ENCODE data around the gene LYPD8.

LYPD8 gene

DNA sequence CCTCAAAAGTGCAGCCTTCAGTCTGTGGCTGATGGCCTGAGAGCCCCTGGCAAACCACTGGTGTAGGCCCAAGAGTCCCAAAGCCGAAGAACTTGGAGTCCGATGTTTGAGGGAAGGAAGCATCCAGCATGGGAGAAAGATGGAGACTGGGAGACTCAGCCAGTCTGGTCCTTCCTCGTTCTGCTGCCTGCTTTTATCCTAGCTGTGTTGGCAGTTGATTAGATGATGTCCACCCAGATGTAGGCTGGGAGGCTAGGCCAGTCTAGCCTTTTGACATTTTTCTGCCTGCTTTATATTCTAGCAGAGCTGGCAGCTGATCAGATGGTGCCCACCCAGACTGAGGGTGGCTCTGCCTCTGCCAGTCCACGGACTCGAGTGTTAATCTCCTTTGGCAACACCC lies 1.1 kb upstream of the LYPD8 start:
- DNase-seq: no peak

DNA sequence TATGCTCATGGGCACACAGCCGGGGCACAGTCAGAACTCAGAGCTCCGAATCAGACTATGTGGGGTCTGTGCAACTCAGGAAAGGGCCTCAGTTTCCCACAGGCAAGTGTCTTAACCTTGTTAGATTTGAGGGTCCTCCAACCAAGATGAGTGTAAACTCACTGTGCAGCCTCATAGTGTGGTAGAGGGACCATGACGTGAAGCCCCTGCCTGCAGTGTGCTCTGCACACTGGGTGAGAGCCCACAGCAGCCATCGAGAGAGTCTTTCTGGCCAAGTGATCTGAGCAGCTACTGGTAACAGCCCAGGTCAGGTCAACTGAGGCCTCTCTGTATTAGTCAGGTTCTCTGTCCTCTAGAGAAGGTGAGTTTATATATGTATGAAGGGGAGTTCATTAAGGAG lies 592 bp upstream of the LYPD8 start:
- no peak for DNase-seq

DNA sequence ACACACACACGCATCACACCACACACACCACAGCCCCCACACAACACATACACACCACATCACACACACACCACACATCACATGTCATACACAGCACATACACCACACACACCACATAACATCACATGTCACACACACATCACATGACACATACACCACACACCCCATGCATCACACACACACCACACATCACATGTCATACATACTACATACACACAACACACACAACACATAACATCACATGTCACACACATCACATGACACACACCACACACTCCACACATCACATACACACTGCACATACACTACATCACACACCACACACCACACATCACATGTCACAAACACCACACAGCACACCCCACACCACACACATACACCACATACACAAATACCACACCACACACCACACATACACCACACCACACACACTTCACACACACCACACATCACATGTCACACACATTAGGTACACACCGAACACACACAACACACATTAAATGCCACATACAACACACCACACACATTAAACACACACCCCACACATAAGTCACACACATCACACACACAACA lies 1.8 kb downstream of the LYPD8 start:
- DNase-seq: no peak

DNA sequence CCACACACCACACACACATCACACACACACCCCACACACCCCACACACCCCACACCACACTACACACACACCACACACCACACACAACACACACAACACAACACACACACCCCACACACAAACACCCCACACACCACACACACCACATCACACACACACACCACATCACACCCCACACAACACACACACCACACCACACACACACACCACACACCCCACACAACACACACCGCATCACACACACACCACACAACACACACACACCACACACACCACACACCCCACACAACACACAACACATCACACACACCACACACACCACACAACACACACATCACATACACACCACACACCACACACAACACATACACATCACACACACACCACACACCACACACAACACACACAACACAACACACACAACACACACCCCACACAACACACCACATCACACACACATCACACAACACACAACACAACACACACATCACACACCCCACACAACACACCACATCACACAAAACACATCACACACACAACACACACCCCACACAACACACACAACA lies 2.4 kb downstream of the LYPD8 start:
- DNase-seq: no peak

DNA sequence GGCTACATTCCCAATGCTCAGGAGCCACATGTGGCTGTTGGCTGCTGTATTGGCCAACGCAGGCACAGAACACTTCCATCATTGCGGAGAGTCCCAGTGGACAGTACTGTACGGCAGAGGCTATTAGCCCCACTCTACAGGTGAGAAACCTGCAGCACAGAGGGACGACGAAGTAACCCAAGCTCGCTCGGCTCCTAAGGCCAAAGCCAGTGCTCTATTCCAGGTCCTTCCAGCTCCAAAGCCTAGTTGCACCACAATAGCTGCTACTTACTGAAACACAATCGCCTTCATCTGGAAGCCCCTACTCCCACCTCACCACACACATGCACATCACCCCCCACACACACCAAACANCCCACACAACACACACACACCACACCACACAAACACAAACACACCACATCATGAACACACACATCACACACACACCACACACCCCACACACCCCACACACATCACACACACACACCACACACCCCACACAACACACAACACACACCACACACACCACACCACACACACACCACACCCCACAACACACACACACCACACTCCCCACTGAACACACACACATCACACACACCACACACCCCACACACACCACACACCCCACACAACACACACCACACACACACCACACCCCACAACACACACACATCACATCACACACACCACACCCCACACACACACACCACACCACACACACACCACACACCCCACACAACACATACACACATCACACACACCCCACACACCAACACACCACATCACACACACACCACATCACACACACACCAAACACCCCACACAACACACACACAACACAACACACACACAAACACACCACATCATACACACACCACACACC lies 3.2 kb downstream of the LYPD8 start:
- no peak for DNase-seq

DNA sequence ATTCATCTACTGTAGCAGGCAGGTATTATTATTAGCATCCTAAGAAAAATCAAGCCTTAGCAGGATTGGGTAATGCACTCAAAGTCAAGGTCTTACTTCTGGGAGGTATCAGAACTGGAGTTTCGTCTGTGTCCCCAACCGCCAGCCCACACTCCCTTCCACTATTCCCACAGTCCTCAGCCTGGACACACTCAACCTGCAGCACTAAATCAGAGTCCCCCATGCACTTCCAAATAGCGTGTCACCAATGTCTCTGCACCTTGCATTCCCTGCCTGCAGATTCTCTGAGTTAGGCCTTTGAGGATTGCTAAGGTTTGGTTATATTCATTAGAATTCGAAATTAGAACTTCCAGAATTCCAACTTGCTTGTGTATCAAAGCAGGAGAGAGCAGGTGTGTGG lies 3.9 kb downstream of the LYPD8 start:
- no peak for DNase-seq

DNA sequence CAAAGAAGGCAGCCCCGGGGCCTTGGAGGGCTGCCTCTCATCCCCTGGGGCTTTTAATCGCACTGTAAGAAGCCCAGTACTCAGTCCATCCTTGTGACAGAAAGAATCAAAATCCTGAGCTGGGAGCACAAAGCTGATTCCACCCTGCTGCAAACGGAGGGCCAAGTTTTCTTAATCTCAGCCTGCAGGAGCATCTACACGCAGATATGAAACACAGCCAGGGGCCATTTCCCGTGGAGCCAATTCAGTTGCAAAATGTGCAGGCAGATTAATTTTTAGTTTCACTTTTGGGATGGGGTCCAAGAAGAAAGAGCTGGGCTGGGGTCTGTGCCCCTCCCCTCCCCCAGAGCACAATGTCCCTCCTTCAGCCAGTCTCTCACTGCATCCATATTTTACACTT lies 4.4 kb downstream of the LYPD8 start:
- DNase-seq: no peak

DNA sequence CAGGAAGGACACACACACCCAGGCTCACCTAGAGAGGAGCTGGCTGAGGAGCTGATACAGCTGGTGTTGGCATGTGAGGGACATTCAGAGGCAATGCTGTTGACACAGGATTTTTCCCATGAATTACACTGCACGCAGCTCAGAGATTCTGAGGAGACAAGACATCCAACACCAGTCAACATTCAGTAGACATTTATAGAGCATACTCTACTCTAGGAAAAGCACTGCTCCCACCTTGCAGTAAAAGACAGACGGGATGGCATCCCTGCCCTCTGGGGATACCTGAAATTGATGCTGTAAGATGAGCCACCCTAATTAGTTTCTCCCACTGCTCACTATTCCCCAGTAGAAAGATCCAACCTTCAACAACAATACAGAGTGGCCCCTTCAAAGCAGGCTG lies 5.1 kb downstream of the LYPD8 start:
- DNase-seq: no peak

DNA sequence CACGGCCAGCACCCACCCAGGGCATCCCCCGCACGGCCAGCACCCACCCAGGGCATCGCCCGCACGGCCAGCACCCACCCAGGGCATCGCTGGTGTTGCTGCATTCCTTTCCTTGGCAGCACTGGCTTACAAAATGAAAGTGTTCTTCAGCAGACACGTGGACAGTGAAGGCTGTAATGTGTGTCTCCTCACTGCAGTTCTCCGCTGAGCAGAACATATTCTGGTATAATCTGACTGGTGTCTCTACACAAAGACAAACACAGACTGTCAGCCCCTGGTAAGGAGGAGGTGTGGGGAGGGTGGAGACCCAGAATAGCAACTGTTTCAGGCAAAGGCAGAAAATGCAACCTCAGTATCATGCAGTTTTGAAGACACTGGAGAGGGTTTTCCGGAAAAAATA lies 7.3 kb downstream of the LYPD8 start:
- DNase-seq: no peak

DNA sequence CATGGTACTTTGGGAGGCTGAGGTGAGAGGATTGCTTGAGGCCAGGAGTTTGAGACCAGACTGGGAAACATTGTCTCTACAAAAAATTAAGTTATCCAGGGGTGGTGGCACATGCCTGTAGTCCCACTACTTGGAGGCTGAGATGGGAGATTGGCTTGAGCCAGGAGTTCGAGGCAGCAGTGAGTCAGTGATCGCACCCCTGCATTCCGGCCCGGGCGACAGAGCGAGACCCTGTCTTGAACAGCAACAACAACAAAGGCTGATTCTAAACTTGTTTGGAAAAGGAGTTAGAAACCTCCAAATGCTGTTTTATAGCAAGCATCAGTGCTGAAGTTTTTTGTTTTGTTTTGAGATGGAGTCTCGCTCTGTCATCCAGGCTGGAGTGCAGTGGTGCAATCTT lies 14.7 kb downstream of the LYPD8 start:
- DNase-seq: no peak

DNA sequence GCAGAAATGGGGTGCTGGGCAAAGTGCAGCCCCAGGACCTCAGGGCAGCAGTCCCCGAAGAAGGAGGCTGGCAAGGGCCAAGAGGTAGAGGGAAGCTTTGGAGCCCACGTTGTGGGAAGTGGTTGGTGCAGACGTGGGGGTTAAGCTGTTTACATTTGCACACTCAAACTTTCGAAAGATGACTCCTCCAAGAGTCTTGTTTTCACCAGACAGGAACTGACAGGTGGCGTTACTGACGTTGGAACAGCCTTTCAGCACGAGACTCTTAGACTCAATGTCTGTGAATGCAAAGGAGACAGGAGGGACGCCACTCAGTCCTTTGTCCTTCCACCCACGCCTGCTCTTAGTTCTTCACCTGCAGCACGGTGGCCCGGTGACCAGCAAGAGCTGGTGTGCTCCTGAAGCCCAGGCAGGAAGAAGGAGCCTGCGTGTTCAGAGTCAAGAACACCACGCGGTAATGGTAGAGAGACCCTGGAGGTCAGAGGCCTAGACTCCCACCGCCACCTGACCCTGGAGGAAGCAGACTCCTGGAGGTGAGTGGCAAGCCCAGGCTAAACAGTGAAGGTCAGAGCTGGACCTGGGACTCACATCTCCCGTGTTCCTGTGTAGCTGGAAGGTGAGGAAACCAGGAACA lies 15.9 kb downstream of the LYPD8 start:
- no peak for DNase-seq

DNA sequence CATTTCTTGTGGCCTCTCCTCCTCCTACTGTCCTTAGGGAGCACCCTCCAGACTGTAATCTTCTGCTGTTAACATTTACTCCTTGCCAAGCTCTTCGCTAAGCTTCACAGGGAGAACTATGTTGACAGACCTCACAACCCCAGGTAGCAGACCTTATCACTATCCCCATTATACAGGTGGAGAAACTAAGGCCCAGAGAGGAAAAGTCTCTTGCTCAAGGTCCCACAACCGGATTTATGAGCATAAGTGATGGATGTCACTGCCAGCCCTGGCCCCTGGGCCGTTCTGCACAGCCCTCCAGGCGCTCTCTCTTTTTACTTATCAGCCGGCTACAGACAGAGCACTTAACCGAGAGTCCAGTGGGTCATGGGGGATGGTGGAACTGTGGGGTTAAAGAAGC lies 18.1 kb downstream of the LYPD8 start:
- DNase-seq: no peak

DNA sequence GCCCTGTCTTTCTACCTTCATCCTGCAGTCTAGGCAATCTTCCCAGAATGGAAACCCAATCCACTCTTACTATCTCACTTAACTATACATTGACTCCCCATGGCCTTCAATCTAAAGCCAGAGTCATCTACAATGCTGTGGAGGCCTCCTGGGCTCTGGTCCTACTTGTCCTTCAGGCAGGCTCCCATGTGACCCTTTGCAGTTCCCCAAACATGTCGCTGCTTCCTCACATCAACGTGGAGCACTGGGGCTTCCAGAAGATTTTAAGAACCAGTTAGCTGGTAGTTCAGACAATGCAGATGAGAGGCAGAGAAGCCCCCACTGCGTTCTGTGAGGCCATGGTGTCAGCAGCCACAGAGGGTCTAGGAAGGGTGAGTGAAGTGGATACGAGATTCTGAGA lies 18.6 kb downstream of the LYPD8 start:
- DNase-seq: no peak

DNA sequence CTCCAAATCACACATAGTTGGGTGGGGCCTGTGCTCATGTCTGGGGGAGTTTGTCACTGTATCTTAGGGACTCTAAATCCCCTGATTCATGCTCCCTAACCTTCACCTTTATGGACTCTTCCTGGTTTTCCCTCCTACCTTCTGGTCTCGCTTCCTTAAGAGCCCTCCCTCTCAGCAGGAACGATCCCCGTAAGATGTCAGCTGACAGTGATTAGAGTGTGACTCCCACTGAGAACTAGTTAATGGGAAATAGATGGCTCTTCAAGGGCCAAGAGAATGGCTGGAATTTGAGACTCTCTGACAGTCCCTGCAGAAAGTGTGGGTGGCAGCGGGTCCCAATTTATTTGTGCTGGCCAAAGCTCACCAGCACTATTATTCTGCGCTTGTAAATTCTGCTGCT lies 22.0 kb downstream of the LYPD8 start:
- no peak for DNase-seq

DNA sequence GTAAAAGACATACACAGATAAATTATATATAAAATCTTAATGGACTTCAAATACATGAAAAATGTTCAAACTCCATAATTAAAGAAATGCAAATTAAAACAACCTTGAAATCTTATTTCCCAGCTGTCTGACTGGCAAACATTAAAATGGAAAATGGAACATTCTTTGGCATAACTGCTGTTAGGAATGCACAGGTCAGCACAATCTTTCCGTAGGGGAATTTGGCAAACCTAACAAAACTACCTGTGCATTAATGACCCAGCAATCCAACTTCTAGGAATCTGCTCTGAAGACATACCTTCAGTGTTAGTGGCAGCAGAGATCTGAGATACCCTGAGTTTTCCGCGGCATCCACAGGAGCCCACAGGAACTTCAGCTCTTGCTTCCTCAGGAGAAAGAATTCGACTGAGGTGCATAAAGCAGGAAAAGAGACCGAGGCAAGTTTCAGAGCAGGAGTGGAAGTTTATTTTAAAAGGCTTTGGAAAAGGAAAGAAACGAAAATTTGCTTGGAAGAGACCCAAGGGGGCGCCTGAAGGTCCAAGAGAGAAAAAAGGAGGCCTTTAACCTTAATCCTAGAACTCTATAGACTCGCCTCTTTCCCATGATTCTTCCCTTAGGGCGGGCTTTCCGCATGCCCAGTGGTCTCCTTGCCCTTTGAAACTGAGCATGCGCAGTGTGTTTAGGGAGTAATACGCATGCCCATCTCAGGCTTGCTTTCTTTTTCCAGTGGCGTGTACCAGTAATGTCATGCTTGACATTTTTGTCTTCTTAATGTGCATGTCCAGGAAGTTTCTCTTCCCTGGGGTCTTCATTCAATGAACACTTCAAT lies 24.8 kb downstream of the LYPD8 start:
- no peak for DNase-seq

DNA sequence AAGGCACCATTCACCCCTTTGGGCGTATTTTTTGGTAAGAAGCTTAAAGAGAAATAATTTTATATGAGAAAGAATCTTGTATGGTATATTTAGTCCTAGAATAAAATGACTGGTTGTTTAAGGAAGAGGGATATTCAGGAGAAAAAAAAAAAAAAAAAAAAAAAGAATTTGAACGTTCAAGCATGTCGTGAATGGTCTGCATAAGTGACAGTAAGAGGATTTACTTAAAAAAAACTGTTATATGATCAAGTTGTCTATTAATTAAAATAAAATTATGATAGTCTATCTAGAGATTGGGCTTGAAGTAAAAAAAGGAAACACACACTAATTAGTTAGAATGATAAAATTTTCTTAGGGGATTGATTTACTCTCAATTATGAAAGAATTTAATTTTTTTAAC lies 41.3 kb downstream of the LYPD8 start:
- no peak for DNase-seq

DNA sequence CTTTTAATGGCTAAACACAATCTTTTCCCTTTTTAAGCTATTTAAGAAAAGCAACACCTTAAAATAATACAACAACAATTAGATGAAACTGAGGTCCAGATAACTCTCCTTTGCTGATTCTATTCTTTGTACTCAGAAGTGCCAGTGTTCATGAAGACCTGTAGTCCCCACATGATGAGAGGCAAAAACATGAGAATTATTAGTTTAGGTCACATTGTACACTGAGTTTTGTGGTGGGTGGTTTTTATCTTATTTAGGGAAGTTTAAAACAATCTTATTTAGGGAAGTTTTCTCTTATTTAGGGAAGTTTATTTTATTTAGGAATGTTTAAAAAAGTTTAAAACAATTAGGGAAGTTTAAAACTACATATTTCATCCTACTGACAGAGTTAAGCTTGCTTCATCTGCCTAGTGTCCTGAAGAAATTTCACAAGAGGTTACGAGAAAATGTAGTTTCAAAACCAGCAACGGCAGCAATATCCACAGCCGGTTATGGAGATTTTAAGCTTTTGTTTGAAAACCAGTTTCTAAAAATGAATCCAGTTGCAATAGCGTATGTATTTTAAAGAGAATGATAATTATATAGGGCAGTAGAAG lies 45.2 kb downstream of the LYPD8 start:
- no peak for DNase-seq

DNA sequence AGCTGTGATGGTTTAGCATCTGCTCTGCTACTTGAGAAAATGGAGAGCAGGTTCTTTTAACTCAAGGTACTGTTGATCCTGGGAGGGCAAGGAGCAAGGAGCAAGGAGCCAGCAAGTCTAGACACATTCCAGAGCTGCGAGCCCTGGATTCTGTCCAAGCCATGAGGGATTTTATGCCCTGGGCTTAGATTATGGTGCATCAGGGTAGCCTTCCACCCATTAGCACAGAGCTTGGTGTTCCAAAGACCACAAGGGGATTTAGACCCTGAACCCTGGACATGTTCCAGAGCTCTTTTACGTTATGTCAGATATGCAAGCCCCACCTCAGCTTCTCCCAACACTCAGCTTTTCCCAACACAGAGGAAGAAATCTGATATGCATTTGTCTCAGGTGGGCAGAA lies 51.0 kb downstream of the LYPD8 start:
- no peak for DNase-seq

DNA sequence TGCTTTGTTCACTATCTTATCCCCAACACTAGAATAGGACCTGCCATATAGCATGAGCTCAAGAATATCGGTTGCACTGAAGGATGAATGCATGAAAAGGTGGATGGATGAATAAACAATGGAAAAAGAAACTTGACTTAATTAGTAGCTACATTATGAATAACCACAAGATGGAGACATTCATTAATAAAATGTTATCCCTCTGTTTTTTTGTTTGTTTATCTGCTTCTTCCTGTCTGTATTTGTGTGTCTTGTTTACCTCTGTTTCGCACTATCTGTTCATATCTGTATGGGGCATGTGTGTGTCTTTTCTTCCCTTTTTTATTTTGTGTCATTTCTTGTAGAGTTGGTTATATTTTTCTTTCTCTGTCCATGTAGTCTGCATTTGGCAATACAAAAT lies 51.9 kb downstream of the LYPD8 start:
- DNase-seq: no peak

DNA sequence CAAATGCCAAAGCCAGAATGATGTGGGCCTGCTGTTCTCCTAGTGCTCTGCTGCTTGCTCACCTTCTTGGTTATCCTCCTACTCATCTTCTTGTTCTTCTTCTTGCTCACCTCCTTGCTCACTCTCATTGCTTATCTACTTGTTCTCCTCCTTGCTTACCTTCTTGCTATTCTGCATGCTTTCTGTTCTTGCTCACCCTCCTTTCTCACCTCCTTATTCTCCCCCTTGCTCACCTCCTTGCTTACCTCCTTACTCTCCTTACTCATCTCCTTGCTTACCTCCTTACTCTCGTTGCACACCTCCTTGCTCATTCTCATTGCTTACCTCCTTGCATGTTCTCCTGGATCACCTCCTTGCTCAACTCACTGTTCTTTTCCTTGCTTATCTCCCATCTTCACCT lies 52.8 kb downstream of the LYPD8 start, which contains the start of gene OR14I1:
TSS of gene OR14I1 (minus strand) at position 53 of the 400 bp plus-strand sequence.
- no peak for DNase-seq

DNA sequence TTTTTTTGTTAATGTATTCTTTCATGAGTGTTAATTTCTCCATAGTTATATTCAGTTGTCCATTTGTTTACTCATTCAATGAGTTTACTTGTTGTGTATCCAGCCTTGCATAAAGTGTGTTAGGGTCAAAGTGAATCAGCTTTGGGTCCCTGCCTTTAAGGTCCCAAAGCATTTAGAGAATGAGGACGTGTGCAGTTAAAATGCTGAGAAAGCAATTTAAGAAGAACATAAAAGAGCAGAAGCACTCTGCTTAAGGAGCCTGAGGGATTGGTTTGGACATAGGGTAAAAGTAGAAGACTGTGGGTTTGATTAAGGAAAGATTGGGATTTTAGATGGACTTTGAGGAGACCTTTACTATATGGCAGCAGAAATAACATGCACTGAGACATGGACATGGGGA lies 56.5 kb downstream of the LYPD8 start:
- no peak for DNase-seq

DNA sequence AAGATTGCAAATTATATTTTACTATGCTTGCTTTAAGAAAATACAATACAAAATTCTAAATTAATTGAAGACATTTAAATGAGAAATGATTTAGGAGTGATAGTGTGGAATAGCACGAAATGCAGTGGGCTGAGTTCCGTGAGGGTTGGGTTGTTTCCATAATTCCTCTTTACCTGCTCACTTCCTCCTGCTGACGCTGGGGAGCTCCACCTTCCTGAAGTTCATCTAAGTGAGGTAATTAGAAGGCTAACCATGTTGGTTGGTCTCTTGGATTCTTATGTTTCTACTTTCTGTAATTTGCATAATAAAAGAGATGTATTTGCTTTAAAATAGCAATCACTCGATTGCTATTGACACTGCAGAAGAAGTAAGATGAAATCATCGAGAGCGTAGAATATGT lies 57.7 kb downstream of the LYPD8 start:
- DNase-seq: no peak

DNA sequence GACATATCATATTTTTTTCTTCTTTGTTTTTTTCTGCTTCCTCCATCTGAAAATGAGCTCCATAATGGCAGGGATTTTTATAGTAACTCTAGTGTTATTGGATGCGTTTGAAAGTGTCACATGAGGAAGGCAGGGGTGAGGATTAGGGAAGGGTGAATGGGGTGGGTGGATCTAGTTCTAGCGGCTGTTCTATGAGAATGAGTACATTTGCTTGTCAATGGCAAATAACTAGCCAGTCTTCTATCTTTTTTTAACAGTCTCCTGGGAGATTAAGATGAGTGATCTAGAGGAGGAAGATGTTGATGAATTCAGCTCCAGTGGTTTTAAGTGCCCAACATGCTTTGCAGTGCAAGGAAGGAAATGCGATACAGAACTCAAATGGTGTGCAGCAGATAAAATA lies 58.8 kb downstream of the LYPD8 start:
- DNase-seq: no peak
